Measurements from ENCODE around the gene IFT88. TPM values are rescaled to one million over a fixed set of nuclear protein-coding genes. Genes with fewer than 3 reads are reported as not detected.

IFT88 gene
- total RNA-seq, 3 donors from 2014 or later: 2.8 to 3.2 (median 2.8) TPM

DNA sequence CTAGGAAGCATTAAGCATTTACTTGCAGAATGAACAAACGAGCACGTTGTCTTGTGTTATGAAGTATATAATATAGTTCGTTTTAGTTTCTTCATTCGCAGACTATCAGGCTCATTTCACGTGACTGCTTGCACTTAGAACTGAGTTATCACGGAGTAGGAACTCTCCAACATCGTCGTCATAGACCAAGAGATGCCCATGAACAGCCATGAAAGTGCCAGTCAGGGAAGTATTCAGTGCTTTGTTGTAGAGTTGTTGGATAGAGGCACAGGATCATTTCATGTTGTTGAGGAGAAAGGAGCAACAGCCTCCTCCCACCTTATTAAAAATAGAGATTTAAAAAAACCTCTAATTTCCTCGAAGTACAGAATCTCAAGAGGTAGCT lies 135.6 kb downstream of the IFT88 start:
- ATAC-seq: no peak
- DNase-seq: no peak
- Mint-ChIP-seq H3K4me3 (peak overlapping the region; percentile 90), H3K27me3 (ENCODE audit: low read depth) (peaks cover 30% of the 10 kb centered on the region), H3K36me3 (ENCODE audit: insufficient read depth) (no peaks in the 10 kb centered on the region), H3K4me1 (ENCODE audit: low read depth) (peaks cover 7% of the 10 kb centered on the region), H3K9me3 (no peaks in the 10 kb centered on the region)

DNA sequence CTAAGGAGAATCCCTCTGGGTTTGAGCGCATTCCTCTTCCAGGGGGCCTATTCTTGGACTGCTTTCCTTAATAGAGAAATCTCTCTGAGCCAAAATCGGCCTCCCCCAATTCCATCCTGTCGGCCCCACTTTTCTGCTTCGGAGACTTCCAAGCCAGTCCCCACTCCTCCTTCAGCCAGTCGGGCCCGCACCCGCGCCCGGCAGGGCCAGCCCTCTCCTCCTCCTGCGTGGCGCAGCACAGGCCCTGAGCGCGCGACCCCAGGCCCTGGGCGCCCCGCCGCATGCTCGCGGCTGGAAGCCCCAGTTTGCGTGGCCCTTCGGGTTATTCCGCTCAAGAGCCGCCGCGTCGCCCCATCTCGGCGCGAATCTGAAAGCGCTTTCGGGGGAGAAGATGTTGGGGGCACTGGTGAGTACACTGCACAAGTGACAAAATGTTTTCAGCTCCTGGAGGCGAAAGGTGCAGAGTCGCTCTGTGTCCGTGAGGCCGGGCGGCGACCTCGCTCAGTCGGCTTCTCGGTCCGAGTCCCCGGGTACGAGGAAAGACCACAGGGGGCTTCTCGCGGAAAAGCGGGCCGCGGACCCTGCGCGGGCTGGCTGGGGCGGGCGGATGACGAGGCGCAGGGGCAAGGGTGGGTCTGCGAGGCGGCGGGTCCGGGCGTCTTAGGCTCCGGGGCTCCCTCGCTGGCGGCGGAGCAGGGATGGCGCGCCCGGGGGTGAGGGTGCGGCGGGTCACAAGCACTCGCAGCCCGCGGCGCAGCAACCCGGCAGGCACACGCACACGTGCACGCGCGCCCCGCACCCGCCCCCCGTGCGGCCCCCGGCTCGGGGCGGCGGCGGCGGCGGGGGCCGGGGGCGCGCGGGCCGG lies 136.2 kb downstream of the IFT88 start, which contains the start of gene IL17D:
TSS of gene IL17D (plus strand) at position 785 of the 865 bp plus-strand sequence. CDS start 303 bp downstream, outside the sequence.
- ATAC-seq: peak; percentile 42 to 49
- H3K4me3 Mint-ChIP-seq: peak within 1 kb of the TSS; percentile 90
- H3K36me3 Mint-ChIP-seq (ENCODE audit: insufficient read depth): no peaks in the 10 kb centered on the region
- no peaks in the 10 kb centered on the region for H3K9me3 Mint-ChIP-seq
- H3K4me1 Mint-ChIP-seq (ENCODE audit: low read depth): peaks cover 7% of the 10 kb centered on the region
- DNase-seq: peak; percentile 43
- peaks cover 27% of the 10 kb centered on the region for H3K27me3 Mint-ChIP-seq (ENCODE audit: low read depth)

DNA sequence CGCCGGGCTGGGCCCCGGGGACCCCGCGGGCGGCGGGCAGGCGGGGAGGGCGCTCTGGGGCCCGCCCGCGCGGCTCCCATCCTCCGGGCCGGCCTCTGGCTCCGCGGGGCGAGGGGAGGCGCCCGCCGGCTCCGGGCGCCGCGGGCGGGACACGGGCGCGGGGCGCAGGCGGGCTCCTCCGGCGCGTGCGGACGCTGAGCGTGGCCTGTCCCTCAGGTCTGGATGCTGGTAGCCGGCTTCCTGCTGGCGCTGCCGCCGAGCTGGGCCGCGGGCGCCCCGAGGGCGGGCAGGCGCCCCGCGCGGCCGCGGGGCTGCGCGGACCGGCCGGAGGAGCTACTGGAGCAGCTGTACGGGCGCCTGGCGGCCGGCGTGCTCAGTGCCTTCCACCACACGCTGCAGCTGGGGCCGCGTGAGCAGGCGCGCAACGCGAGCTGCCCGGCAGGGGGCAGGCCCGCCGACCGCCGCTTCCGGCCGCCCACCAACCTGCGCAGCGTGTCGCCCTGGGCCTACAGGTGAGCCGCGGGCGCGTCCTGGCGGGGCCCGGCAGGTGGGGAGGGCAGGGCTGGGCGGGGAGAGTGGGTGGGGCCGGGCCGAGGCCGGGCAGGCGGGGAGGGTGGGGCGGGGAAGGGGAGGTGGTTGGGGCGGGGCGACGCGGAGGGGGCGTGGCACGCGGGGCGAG lies 137.0 kb downstream of the IFT88 start:
- DNase-seq (peak; percentile 67), ATAC-seq (peak; percentile 89 to 92)
- peaks cover 24% of the 10 kb centered on the region for H3K27me3 Mint-ChIP-seq (ENCODE audit: low read depth)
- no peaks in the 10 kb centered on the region for H3K36me3 Mint-ChIP-seq (ENCODE audit: insufficient read depth)
- peaks cover 7% of the 10 kb centered on the region for H3K4me1 Mint-ChIP-seq (ENCODE audit: low read depth)
- H3K4me3 Mint-ChIP-seq: no peak overlapping the region
- no peaks in the 10 kb centered on the region for H3K9me3 Mint-ChIP-seq

DNA sequence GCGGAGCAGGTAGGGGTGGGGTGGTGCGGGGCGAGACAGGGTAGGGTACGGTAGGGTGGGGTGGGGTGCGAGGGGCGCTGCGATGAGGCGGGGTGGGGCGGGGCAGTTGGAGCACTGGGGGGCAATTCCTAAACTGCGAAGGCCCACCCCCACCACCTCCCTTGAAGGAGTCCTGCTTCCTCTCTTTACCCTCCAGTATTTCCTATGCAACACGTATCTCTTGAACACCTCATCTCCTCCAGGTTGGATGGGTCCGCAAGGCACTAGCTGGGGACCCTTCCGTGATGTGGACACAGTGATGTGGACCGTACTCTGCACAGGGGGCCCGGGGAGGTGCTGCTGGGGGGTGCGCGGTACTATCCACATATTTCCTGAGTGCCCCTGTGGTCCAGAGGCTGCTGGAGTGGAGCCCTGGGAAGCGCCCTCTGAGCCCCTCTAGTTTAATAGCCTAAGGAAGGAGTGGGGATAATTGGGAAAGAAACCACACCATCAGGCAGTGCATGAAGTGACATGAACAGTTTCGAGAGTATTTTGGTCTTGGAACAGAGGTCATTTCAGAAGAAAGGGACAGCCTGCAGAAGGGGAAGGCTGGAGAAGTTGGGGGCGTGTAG lies 137.6 kb downstream of the IFT88 start:
- DNase-seq (no peak), ATAC-seq (no peak)
- Mint-ChIP-seq H3K9me3 (no peaks in the 10 kb centered on the region), H3K27me3 (ENCODE audit: low read depth) (peaks cover 22% of the 10 kb centered on the region), H3K36me3 (ENCODE audit: insufficient read depth) (no peaks in the 10 kb centered on the region), H3K4me1 (ENCODE audit: low read depth) (peaks cover 7% of the 10 kb centered on the region), H3K4me3 (peak overlapping the region; percentile 68)

DNA sequence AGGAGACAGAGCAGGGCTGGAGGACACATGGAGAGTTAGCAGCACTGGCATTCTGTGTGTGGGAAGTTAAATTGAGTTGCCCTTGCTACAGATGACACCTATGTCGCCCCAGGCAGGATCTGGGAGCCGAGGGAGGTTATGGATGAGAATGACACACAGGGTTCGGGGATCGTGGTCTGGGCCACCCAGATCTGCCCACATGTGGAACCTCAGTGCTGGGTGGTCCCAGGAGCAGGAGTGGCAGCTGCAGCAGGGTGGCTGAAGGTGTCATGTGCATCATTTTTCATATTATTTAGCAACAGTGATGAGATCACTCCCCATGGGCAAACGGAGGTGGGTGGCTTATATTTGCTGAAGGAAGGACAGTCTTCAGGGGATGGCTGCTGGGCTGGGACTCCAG lies 139.7 kb downstream of the IFT88 start:
- no peak overlapping the region for H3K4me3 Mint-ChIP-seq
- H3K27me3 Mint-ChIP-seq (ENCODE audit: low read depth): peaks cover 3% of the 10 kb centered on the region
- DNase-seq (no peak), ATAC-seq (no peak)
- peaks cover 7% of the 10 kb centered on the region for H3K4me1 Mint-ChIP-seq (ENCODE audit: low read depth)
- H3K9me3 Mint-ChIP-seq: no peaks in the 10 kb centered on the region
- H3K36me3 Mint-ChIP-seq (ENCODE audit: insufficient read depth): no peaks in the 10 kb centered on the region

DNA sequence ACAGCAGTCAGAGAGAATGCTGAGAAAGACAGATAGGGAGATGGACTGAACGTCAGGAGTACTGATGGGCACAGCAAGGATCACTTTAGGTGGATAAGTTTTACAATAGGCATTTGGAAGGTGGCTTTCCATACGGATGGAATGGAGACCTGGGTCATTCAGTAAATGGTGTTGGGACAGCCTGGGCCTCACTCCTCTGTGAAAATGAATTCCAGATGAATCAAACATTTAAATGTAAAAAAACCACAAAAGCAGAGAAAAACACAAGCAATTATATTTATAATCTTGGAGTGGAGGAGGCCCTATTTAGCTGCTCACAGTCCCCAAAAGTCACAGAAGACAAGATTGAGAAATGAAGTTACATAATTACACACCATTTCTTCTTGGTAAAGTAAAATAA lies 141.3 kb downstream of the IFT88 start:
- Mint-ChIP-seq H3K9me3 (no peaks in the 10 kb centered on the region), H3K36me3 (ENCODE audit: insufficient read depth) (no peaks in the 10 kb centered on the region), H3K4me3 (no peak overlapping the region), H3K4me1 (ENCODE audit: low read depth) (peaks cover 5% of the 10 kb centered on the region), H3K27me3 (ENCODE audit: low read depth) (peaks cover 4% of the 10 kb centered on the region)
- ATAC-seq (no peak), DNase-seq (no peak)

DNA sequence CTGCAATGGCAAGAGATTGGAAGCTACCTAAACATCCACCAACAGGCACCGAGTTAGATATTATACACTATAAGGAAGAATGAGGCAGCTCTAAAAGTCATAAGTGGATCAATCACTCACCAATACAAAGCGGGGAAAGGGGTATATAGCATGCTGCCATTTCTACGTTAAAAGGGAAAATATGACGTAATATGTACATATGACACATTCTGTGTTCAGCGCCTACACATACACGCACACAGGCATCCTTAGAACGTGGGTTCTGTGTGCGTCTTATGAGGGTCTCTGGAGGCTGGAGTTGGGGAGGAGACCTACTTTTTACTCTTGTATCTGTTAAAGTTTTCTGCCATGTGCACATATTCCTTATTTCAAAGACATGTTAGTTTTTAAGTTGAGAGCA lies 142.4 kb downstream of the IFT88 start:
- no peak overlapping the region for H3K4me3 Mint-ChIP-seq
- H3K27me3 Mint-ChIP-seq (ENCODE audit: low read depth): peaks cover 8% of the 10 kb centered on the region
- peaks cover 4% of the 10 kb centered on the region for H3K4me1 Mint-ChIP-seq (ENCODE audit: low read depth)
- ATAC-seq: no peak
- H3K36me3 Mint-ChIP-seq (ENCODE audit: insufficient read depth): no peaks in the 10 kb centered on the region
- DNase-seq: no peak
- H3K9me3 Mint-ChIP-seq: no peaks in the 10 kb centered on the region

DNA sequence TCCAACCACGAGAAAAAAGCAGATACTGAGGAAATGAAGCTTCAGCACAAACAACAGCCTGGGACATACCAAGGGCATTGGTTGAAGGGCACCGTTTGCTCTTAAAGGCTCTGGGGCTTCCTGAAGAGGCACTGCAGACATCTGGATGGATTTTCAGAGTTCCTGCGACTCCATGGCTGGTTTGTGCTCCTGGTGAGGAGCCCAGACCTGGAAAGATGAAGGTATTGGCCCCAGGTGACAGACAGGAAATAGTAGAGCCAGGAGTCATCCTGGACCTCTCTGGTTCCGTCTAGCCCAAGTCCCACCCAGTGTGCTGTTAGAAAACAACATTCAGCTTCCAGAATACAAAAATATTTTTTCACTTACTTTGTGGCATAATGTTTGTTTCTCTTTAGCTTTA lies 142.8 kb downstream of the IFT88 start:
- H3K4me1 Mint-ChIP-seq (ENCODE audit: low read depth): peaks cover 4% of the 10 kb centered on the region
- peaks cover 8% of the 10 kb centered on the region for H3K27me3 Mint-ChIP-seq (ENCODE audit: low read depth)
- no peaks in the 10 kb centered on the region for H3K36me3 Mint-ChIP-seq (ENCODE audit: insufficient read depth)
- H3K4me3 Mint-ChIP-seq: no peak overlapping the region
- DNase-seq (no peak), ATAC-seq (no peak)
- no peaks in the 10 kb centered on the region for H3K9me3 Mint-ChIP-seq

DNA sequence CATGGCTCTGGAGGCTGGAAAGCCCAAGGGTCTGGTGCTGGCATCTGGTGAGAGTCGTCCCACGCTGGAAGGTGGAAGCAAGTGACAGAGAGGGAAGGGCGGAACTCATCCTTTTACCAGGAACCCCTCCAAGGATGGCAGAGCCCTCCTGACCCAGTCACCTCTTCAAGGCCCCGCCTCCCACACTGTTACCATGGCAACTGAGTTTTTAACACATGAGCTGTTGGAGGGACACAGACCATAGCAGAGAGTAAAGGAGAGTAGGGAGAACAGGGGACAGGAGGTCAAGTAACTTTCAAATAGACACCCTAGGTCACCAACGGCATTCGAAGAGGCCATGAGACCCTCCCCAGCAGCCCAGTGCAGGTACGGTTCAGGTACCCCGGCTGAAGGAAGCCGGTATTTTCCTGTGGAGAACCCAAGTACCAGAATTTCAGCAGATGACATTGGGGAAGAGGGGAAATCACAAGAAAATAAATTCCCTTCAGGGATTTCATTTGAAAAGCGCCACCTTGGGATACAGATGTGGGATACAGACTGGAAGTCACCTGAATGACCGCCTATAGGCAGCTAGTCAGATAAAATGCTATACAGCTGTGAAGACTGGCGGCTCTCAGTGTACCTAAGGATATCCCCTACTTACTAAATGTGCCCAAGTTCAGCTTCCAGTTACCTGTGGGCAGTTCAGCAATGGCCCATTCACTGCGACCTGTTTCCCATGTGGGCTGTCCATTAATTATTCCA lies 144.5 kb downstream of the IFT88 start:
- no peaks in the 10 kb centered on the region for H3K9me3 Mint-ChIP-seq
- peaks cover 8% of the 10 kb centered on the region for H3K27me3 Mint-ChIP-seq (ENCODE audit: low read depth)
- no peaks in the 10 kb centered on the region for H3K36me3 Mint-ChIP-seq (ENCODE audit: insufficient read depth)
- H3K4me3 Mint-ChIP-seq: no peak overlapping the region
- H3K4me1 Mint-ChIP-seq (ENCODE audit: low read depth): peaks cover 4% of the 10 kb centered on the region
- ATAC-seq: no peak
- DNase-seq: no peak

DNA sequence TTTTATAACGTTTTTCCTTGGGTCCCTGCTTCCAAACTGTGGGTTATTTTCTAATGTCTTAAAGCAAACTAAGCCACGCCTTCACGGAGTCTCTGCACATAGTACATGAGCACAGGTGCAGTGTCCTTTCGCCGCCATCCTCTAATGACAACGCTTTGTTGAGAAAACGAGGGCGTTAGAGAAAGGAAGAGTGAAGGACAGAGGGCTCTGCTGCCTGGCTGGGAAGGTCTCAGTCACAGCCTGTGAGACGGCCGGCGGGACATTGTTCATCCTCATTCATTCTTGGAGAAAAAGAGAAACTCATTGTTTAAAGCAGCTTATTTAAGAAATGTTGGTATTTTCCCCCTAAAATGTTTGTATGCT lies 146.0 kb downstream of the IFT88 start:
- no peak overlapping the region for H3K4me3 Mint-ChIP-seq
- no peak for ATAC-seq
- peaks cover 4% of the 10 kb centered on the region for H3K4me1 Mint-ChIP-seq (ENCODE audit: low read depth)
- H3K9me3 Mint-ChIP-seq: no peaks in the 10 kb centered on the region
- H3K36me3 Mint-ChIP-seq (ENCODE audit: insufficient read depth): no peaks in the 10 kb centered on the region
- DNase-seq: no peak
- peaks cover 8% of the 10 kb centered on the region for H3K27me3 Mint-ChIP-seq (ENCODE audit: low read depth)

DNA sequence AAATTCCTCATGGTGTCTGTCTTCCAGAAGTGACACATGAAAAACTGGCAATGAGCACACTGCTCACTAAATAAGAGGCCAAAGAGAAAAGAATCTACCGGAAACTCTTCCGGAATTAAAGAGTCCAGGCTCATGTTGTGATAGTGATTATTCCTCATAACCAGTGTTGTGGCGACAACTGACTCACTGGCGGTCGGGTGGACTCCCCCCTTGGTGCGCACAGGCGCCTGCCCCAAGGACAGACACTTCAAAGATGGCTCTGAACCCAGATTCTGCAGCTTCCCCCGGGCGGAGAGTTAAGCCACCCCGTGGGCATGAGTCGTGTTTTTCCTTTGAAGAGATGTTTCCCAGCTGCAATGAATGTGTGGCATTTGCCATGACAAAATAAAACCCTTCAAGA lies 146.8 kb downstream of the IFT88 start:
- DNase-seq: no peak
- H3K36me3 Mint-ChIP-seq (ENCODE audit: insufficient read depth): no peaks in the 10 kb centered on the region
- H3K4me1 Mint-ChIP-seq (ENCODE audit: low read depth): peaks cover 4% of the 10 kb centered on the region
- peaks cover 8% of the 10 kb centered on the region for H3K27me3 Mint-ChIP-seq (ENCODE audit: low read depth)
- H3K4me3 Mint-ChIP-seq: no peak overlapping the region
- ATAC-seq: peak in 1 of 2 donors; percentile 42
- H3K9me3 Mint-ChIP-seq: no peaks in the 10 kb centered on the region

DNA sequence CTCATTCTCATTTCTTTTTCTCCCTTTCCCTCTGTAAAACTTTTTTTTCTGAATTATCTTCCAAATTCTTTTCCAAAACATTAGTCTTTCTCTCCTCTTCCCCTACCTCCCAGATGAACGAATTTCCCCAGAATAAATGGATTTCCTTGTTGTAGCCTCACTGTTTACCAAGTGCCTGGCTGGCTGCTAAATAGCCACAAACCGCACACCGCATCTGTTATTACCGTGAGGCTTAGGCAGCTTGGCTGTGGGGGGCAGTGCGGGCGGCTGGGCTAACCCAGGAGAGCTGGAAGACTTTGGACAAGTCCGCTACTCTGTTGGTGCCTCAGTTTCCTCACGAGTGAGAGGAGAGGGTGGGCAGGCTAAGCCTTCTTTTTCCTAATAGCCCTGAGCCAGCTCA lies 147.2 kb downstream of the IFT88 start:
- no peak for DNase-seq
- Mint-ChIP-seq H3K36me3 (ENCODE audit: insufficient read depth) (no peaks in the 10 kb centered on the region), H3K27me3 (ENCODE audit: low read depth) (peaks cover 8% of the 10 kb centered on the region), H3K4me1 (ENCODE audit: low read depth) (peaks cover 4% of the 10 kb centered on the region), H3K4me3 (no peak overlapping the region), H3K9me3 (no peaks in the 10 kb centered on the region)
- no peak for ATAC-seq

DNA sequence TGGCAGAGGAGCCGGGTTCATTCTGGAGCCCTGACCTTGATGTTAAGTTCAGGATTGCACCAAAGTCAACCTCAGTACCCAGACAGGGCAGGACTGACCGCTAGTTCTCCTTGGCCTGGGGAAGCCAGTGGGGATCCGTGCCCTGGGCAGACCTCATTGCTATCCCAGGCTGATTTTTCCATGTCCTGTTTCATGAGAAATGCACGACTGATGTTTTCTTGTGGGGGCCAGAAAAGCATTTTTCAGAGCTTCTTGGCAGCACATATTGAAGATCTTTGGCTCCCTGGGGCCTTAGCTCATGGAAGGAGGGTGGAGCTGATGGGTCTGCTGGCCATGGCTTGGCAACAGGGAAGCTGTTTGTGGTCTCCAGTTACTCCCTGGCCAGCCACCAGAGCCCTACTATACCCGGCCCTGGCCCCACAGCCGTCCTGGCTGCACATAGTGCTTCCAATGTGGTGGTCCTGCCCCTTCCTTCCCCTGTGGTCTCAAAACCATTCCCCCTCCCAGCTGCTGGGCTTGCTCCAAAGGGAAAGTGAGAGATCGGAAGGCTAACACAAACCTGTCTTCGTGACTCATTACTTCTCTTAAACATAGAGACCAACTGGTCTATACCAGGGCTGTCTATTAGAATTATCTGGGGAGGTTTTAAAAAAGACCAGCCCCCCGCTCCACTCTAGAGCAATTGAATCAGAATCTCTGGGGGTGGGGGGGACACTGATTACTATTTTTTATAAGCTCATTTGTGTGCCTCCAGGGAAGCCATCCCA lies 147.8 kb downstream of the IFT88 start:
- Mint-ChIP-seq H3K4me1 (ENCODE audit: low read depth) (peaks cover 4% of the 10 kb centered on the region), H3K9me3 (no peaks in the 10 kb centered on the region), H3K27me3 (ENCODE audit: low read depth) (peaks cover 8% of the 10 kb centered on the region), H3K4me3 (no peak overlapping the region), H3K36me3 (ENCODE audit: insufficient read depth) (no peaks in the 10 kb centered on the region)
- DNase-seq: no peak
- no peak for ATAC-seq
